B cell (primary cell): ENCODE results near the gene SLFN13. TPM values are rescaled to one million over a fixed set of nuclear protein-coding genes. Genes with fewer than 3 reads are reported as not detected.

ENCODE experiments used
- ATAC-seq: fragments of 200-7000 bp; cut with Tn5 transposase; one replicate; pipeline ENCODE4 v1.10.0; 2021; ENCODE audit warnings: low read depth, mild to moderate bottlenecking, moderate number of reproducible peaks, moderate library complexity
- CTCF ChIA-PET: fragments of 350-600 bp; sonication (Branson Sonifier 250); formaldehyde crosslinking; loops from one replicate; lab custom pipeline; 2021; ENCODE audit warnings: antibody characterized with exemption, inconsistent platforms; lab: Charles Lee
- POLR2A ChIA-PET: fragments of 350-600 bp; sonication (Branson Sonifier 250); formaldehyde crosslinking; loops from one replicate; lab custom pipeline; 2021; ENCODE audit warnings: antibody characterized with exemption; lab: Charles Lee
- DNase-seq: peaks from one replicate; pipeline ENCODE4 v3.0.0; 2013
- H2AFZ ChIP-seq: 2 replicates; pipeline ENCODE4 v1.6.1; 2012; ENCODE audit warnings: mild to moderate bottlenecking, low read depth, low read length; ENCODE audit not compliant: insufficient read depth, poor library complexity, severe bottlenecking
- H3K27ac ChIP-seq, 2 donors: 1 replicate in 1 of 2; 2 replicates in 1 of 2; pipeline ENCODE4 v1.5.1; 2012 to 2013; ENCODE audit warnings: low read length in 2 of 2, mild to moderate bottlenecking in 2 of 2, moderate library complexity in 1 of 2
- H3K27me3 ChIP-seq, 4 experiments: fragments of 200-600 bp in 1 of 4; sonication (generic) in 1 of 4; replicated peaks in 1 of 4; 1 replicate in 2 of 4; 2 replicates in 2 of 4; pipeline versions ENCODE4 v1.6.1 to v1.7.0; 2013 to 2016; ENCODE audit warnings: low read length in 3 of 4, mild to moderate bottlenecking in 2 of 4, mixed read lengths in 1 of 4, moderate library complexity in 1 of 4; ENCODE audit not compliant: insufficient read depth in 4 of 4, control insufficient read depth in 3 of 4; ENCODE audit errors: control extremely low read depth in 1 of 4
- H3K36me3 ChIP-seq, 2 experiments: replicated peaks in 1 of 2; 1 replicate in 1 of 2; 2 replicates in 1 of 2; pipeline versions ENCODE4 v1.6.1 to v1.7.1; 2013; ENCODE audit warnings: low read length in 1 of 2; ENCODE audit not compliant: insufficient read depth in 2 of 2, control insufficient read depth in 1 of 2; ENCODE audit errors: control extremely low read depth in 1 of 2, extremely low read depth in 1 of 2
- H3K4me1 ChIP-seq, 2 donors: fragments of 200-600 bp in 1 of 2; sonication (generic) in 1 of 2; 1 replicate in 1 of 2; 2 replicates in 1 of 2; pipeline versions ENCODE4 v1.5.1 to v1.6.1; 2013 to 2017; ENCODE audit warnings: low read length in 2 of 2; ENCODE audit not compliant: control insufficient read depth in 2 of 2, insufficient read depth in 2 of 2
- H3K4me2 ChIP-seq: replicated peaks from 2 replicates; pipeline ENCODE3; 2012; ENCODE audit warnings: mild to moderate bottlenecking, low read depth, low read length; ENCODE audit not compliant: poor library complexity, severe bottlenecking
- H3K4me3 ChIP-seq, 5 experiments: fragments of 200-600 bp in 1 of 5; sonication (generic) in 1 of 5; 1 replicate in 3 of 5; 2 replicates in 2 of 5; pipeline versions ENCODE4 v1.5.1 to v1.7.0; 2011 to 2016; ENCODE audit warnings: low read length in 4 of 5, mild to moderate bottlenecking in 4 of 5, low read depth in 2 of 5, control low read depth in 1 of 5, moderate library complexity in 1 of 5; ENCODE audit not compliant: insufficient read depth in 1 of 5; ENCODE audit errors: control extremely low read depth in 1 of 5, extremely low read depth in 1 of 5
- H3K79me2 ChIP-seq: fragments of 200-600 bp; sonication (generic); one replicate; pipeline ENCODE4 v1.6.0; 2016; ENCODE audit warnings: low read length; ENCODE audit not compliant: control insufficient read depth, insufficient read depth
- H3K9ac ChIP-seq: fragments of 200-600 bp; sonication (generic); 2 replicates; pipeline ENCODE4 v1.6.1; 2017; ENCODE audit warnings: mild to moderate bottlenecking, low read length, moderate library complexity
- H3K9me3 ChIP-seq, 3 donors: one replicate each; pipeline versions ENCODE4 v1.6.1 to v1.7.1; 2013; ENCODE audit warnings: low read length in 2 of 3; ENCODE audit not compliant: control insufficient read depth in 2 of 3, insufficient read depth in 1 of 3; ENCODE audit errors: control extremely low read depth in 1 of 3
- H4K20me1 ChIP-seq: 2 replicates; pipeline ENCODE4 v1.6.0; 2012; ENCODE audit warnings: mild to moderate bottlenecking, low read length; ENCODE audit not compliant: insufficient read depth, control insufficient read depth, poor library complexity, severe bottlenecking
- H3K27ac Mint-ChIP-seq: one replicate; pipeline ENCODE4 v1.8.0; 2021; ENCODE audit warnings: mixed read lengths
- H3K27me3 Mint-ChIP-seq: one replicate; pipeline ENCODE4 v1.8.0; 2021; ENCODE audit warnings: mixed read lengths
- H3K4me1 Mint-ChIP-seq: one replicate; pipeline ENCODE4 v1.8.0; 2021; ENCODE audit warnings: mixed read lengths
- H3K4me3 Mint-ChIP-seq: one replicate; pipeline ENCODE4 v1.8.0; 2021; ENCODE audit warnings: mixed read lengths
- H3K9me3 Mint-ChIP-seq: one replicate; pipeline ENCODE4 v1.8.0; 2022; ENCODE audit warnings: mixed read lengths; ENCODE audit not compliant: insufficient read depth
- EZH2 ChIP-seq: IDR thresholded peaks from 2 replicates; pipeline ENCODE4 v1.6.1; 2012; ENCODE audit warnings: borderline replicate concordance, low read depth, mild to moderate bottlenecking, moderate library complexity, low read length; ENCODE audit not compliant: insufficient read depth, poor library complexity, severe bottlenecking
- WGBS: methylation state at CpG from one replicate; pipeline ENCODE4 v1.1.5; 2013; ENCODE audit warnings: missing lambda C conversion rate; ENCODE audit not compliant: insufficient coverage; 5-methylcytosine and 5-hydroxymethylcytosine counted together
- intact Hi-C: fragments of 100-400 bp; cut with micrococcal nuclease; formaldehyde crosslinking; loops from one replicate; pipeline ENCODE4 v1.10.0; 2022
- polyA plus RNA-seq: library from polyadenylated mRNA; depleted of rRNA; stranded (reverse); fragments of >200 nt; gene quantifications from 2 replicates; pipeline ENCODE4 v1.2.3, GENCODE V29; 2012
- total RNA-seq, 2 donors: library from RNA; stranded (reverse); fragments of 120-200 nt in 1 of 2; gene quantifications; 1 replicate in 1 of 2; 2 replicates in 1 of 2; pipeline versions ENCODE4 v1.2.3 to v1.2.4, GENCODE V29; 2013 to 2022
- TF ChIP-seq, protein P1 (sequence below): fragments of 200-600 bp; IDR thresholded peaks from one replicate; pipeline ENCODE4 v1.8.0; 2022; ENCODE audit warnings: antibody characterized with exemption, mild to moderate bottlenecking

Gene SLFN13
- total and polyA plus RNA-seq, 2 donors (not counting 1 experiment from before 2014, with no cell fraction given): 9.5 to 31.0 TPM

- no peaks in the 10 kb centered on the region for H3K9me3 Mint-ChIP-seq
- Histone ChIP-seq H3K4me2 (no peak overlapping the region), H3K27ac (no peak overlapping the region), H3K4me3 (no peak overlapping the region), H3K4me1 (peaks cover under 1 to 3% of the 10 kb centered on the region in 2 donors), H4K20me1 (no peaks in the 10 kb centered on the region), H3K9ac (no peak overlapping the region), H3K79me2 (no peaks in the 10 kb centered on the region), H2AFZ (no peak overlapping the region), H3K27me3 (no peaks in the 10 kb centered on the region), H3K9me3 (no peaks in the 10 kb centered on the region), H3K36me3 (no peaks in the 10 kb centered on the region)
- peaks cover 3% of the 10 kb centered on the region for H3K4me1 Mint-ChIP-seq
- no peak overlapping the region for H3K27ac Mint-ChIP-seq
- ATAC-seq (no peak), DNase-seq (no peak)
- H3K27me3 Mint-ChIP-seq: no peaks in the 10 kb centered on the region
- TF ChIP-seq, protein P1, sequence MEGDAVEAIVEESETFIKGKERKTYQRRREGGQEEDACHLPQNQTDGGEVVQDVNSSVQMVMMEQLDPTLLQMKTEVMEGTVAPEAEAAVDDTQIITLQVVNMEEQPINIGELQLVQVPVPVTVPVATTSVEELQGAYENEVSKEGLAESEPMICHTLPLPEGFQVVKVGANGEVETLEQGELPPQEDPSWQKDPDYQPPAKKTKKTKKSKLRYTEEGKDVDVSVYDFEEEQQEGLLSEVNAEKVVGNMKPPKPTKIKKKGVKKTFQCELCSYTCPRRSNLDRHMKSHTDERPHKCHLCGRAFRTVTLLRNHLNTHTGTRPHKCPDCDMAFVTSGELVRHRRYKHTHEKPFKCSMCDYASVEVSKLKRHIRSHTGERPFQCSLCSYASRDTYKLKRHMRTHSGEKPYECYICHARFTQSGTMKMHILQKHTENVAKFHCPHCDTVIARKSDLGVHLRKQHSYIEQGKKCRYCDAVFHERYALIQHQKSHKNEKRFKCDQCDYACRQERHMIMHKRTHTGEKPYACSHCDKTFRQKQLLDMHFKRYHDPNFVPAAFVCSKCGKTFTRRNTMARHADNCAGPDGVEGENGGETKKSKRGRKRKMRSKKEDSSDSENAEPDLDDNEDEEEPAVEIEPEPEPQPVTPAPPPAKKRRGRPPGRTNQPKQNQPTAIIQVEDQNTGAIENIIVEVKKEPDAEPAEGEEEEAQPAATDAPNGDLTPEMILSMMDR: no peak
- TF ChIP-seq EZH2: no peak
- H3K4me3 Mint-ChIP-seq: no peak overlapping the region
- POLR2A ChIA-PET: no interaction called here
- CTCF ChIA-PET: no interaction called here
- intact Hi-C loops: no loop called here
These were observed 10.1 kb downstream of the SLFN13 start for GRCh38 chr17:35438433-35438832.

DNA sequence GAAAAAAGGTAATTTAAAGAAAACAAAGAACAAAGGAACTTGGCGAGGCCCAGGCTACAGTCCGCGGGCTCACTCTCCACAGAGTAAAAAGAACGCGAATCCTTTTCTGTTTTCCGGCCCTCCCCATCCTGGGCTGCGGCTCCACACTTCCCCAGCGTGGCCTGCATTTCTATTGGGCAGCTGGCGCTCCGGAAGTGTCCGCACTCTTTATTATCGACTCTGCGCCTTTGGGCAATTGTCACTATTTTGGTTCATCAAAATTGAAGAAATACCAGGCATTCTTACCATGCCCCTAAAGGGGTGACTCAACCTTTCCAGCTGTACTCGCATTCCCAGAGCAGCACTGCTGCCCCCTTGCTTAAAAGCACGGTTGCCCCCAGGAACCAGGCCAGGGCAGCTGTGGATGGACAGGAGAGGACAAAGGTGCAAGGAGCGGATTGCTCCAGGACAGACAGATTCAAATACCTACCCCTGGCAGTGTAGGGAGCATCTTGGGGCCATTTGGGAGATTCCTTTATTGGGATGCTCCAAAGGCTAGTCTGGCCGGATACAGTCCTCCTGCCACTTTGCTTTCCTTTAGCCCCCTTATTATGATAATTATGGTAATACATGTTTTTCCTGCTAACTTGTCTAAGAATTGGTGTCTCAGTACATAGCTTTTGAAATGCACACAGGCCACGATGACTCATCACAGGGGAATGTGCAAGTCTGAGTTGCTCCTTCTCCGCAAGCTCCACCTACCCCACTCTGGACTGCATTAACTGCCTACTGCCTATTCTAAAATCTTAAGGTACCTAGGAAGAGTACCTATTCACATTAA lies 15.3 kb downstream of the SLFN13 start:
- peak overlapping the region; percentile 74 to 96 (median 90) for H3K4me3 ChIP-seq
- H3K27me3 Mint-ChIP-seq: no peaks in the 10 kb centered on the region
- no peaks in the 10 kb centered on the region for H4K20me1 ChIP-seq
- H3K4me3 Mint-ChIP-seq: peak overlapping the region; percentile 99
- H2AFZ ChIP-seq: peak overlapping the region; percentile 97
- no peaks in the 10 kb centered on the region for H3K36me3 ChIP-seq
- DNase-seq (peak; percentile 11), ATAC-seq (peak; percentile 37)
- peak overlapping the region; percentile 75 for H3K4me2 ChIP-seq
- peak overlapping the region; percentile 95 for H3K27ac Mint-ChIP-seq
- ChIA-PET CTCF (interaction anchor here (0.7 to 3.2 kb wide), 7 partner anchors 11 to 120 kb away, joined by 3 to 20 read pairs (median 6); partner anchors contain the start of gene SLFN13), POLR2A (interaction anchor here (0.8 to 1.3 kb wide), 5 partner anchors 14 to 122 kb away, joined by 3 to 4 read pairs (median 3); partner anchors contain the start of gene SLFN11)
- peak overlapping the region in 1 of 2 donors; percentile 65 for H3K27ac ChIP-seq
- H3K4me1 Mint-ChIP-seq: peaks cover 24% of the 10 kb centered on the region
- 13% methylated on average over 15 of the region's 19 CpGs for WGBS
- H3K4me1 ChIP-seq: peaks cover 18 to 22% of the 10 kb centered on the region in 2 donors
- intact Hi-C loops: loop anchor here (2.0 kb wide), 2 partner anchors 60 to 188 kb away; partner anchors contain the start of gene SLFN11
- TF ChIP-seq EZH2: no peak
- TF ChIP-seq, protein P1: no peak
- no peaks in the 10 kb centered on the region for H3K27me3 ChIP-seq
- H3K79me2 ChIP-seq: peaks cover 33% of the 10 kb centered on the region
- peak overlapping the region; percentile 80 for H3K9ac ChIP-seq
- H3K9me3 ChIP-seq: no peaks in the 10 kb centered on the region
- no peaks in the 10 kb centered on the region for H3K9me3 Mint-ChIP-seq
